GM12878 (cell line): Measurements from ENCODE around the gene DUOX1.

Experiments used
- EP300 ChIP-seq, 2 experiments: fragments of 150-350 bp in 1 of 2; IDR thresholded peaks; 2 replicates each; pipeline ENCODE4 v1.6.1; 2011 to 2012; ENCODE audit warnings: low read depth in 2 of 2, low read length in 2 of 2, borderline replicate concordance in 1 of 2, improper control_type of control experiment in 1 of 2, inconsistent platforms in 1 of 2; ENCODE audit not compliant: control insufficient read depth in 1 of 2
- GATAD2B ChIP-seq: fragments of 450-650 bp; conservative IDR thresholded peaks from 2 replicates; pipeline ENCODE4 v1.6.1; 2017; ENCODE audit warnings: low read depth, mild to moderate bottlenecking, moderate library complexity
- KAT2A ChIP-seq: conservative IDR thresholded peaks from 2 replicates; pipeline ENCODE4 v1.6.1; 2011; ENCODE audit warnings: low read depth, low read length; ENCODE audit not compliant: control insufficient read depth
- KDM1A ChIP-seq: fragments of 200-600 bp; sonication (generic); IDR thresholded peaks from 2 replicates; pipeline ENCODE4 v1.6.1; 2016; ENCODE audit warnings: borderline replicate concordance
- POLR2A ChIP-seq: IDR thresholded peaks from 2 replicates; pipeline ENCODE4 v1.6.1; 2011; ENCODE audit warnings: low read depth, mild to moderate bottlenecking, low read length
- SREBF2 ChIP-seq: IDR thresholded peaks from 2 replicates; pipeline ENCODE4 v1.6.1; 2012; ENCODE audit warnings: mild to moderate bottlenecking, low read length

GRCh38 chr15:45112143-45112590 is 17.6 kb upstream of the DUOX1 start:
- TF ChIP-seq POLR2A, result no peak
- no peak for TF ChIP-seq EP300 (IDR thresholded peaks at IDR 0.05; ENCODE audit: borderline replicate concordance in 1 of 2, control insufficient read depth in 1 of 2, low read depth in 2 of 2, low read length in 2 of 2)
- TF ChIP-seq GATAD2B, result no peak
- TF ChIP-seq KDM1A, result no peak
- no peak for TF ChIP-seq KAT2A
- TF ChIP-seq SREBF2, result no peak
